Measurements from ENCODE around the gene RIMS3. TPM values are rescaled to one million over a fixed set of nuclear protein-coding genes. Genes with fewer than 3 reads are reported as not detected.

Gene RIMS3
- total RNA-seq, 2 donors from 2014 or later = 2.9 to 3.6 TPM

GRCh38 chr1:40661678-40662077 is 3.8 kb downstream of the RIMS3 start:
- no peak for DNase-seq
- intact Hi-C loops (cut with DNase I) = no loop called here
- ATAC-seq = no peak

GRCh38 chr1:40659649-40659947 is 5.9 kb downstream of the RIMS3 start:
- intact Hi-C loops (cut with DNase I) = no loop called here
- peak in 1 of 2 donors; percentile 29 for ATAC-seq
- no peak for DNase-seq

DNA sequence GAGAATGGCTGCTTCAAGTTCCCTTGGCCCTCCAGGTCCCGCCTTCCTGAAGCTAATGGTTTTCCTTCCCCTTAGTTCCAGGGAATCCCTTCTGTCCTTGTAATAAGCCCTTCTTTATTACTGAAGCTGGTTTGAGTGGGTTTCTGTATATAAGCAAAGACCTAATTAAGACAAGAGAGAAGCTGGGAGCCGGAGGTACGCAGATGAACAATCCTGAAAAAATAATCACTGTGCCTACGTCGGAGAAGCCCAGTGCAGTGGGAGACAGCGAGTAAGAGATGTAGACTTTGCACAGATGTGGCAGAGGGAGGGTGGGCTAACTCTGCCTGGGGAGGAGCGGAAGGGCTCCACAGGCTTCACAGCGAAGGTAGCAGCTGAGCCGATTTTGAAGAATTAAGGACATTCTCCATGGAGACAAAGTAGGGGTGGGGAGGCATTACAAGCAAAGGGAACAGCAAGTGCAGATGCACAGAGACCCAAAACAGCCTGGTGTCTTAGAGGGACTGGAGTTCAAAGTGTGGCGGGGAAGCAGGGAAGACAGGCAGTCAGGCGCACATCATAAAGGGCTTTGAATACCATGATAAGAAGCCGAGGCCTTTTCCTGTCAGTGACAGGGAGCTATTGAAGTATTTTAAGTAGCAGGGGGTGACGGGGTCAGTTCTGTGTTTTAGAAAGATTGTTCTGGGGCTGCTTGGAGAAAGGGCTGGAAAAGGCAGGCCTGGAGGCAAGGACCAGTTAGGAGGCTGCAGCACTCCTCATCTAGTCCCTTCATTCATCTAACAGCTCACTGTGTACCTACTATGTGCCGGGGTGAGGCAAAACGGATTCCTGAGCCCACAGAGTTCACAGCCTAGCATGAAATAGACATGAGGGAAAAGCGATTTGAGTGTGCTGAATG is 6.5 kb downstream of the RIMS3 start:
- ATAC-seq (peak in 1 of 2 donors; percentile 20), DNase-seq (no peak)
- intact Hi-C loops (cut with DNase I) = no loop called here

GRCh38 chr1:40657046-40657445 is 8.4 kb downstream of the RIMS3 start:
- no peak for ATAC-seq
- no peak for DNase-seq
- intact Hi-C loops (cut with DNase I) = no loop called here

DNA sequence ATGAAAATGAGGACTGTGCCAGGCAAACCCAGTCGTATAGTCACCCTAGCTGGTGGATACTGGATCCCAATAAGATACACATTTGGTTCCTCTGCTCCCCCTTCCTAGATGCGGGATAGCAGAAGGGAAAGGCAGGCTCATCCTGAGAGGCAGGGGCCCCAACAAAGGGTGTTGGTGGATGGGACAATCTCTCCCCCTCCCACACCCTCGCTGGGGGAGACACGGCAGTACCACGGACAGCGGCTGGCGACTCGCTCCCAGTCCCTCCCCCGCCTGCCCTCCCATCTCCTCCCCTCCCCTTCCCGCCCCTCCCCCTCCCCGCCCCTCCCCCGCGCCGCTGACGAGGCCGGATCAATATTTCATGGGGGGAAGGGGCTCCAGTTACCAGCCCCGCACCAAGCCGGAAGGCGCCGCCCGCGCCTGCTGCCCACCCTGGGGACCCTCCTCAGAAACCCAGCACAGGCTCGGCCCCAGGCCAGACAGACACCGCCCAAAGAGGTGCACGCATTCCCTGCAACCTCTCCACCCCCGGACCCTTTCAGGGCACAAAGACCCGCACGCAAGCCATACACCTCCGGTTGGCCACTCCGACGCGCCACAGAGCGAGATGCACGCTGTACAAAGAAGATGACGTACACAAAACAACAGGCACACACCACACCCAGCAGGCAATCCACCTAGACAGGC is 11.5 kb downstream of the RIMS3 start:
- no peak for DNase-seq
- intact Hi-C loops (cut with DNase I) = no loop called here
- ATAC-seq = peak in 1 of 2 donors; percentile 43

DNA sequence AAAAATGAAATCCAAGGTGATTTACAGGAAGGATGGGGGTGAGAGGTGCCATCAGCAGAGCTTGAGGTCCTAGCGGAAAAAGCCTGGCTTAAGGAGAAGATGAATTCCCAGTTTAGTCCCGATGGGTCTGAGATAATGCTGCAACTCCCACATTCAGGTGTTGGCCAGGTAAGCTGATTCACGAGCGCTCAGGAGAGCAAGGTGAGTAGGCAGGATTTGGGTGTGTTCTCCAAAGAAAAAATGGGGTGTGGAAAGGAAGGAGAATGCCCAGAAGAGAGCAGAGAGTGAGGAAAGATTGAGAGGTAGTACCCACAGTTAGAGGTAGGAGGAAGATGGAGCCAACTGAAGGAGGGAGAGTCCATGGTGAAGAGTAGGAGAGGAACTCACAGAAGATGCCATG is 12.5 kb downstream of the RIMS3 start:
- intact Hi-C loops (cut with DNase I) = no loop called here
- ATAC-seq = no peak
- DNase-seq = no peak

- DNase-seq = no peak
- ATAC-seq = no peak
- intact Hi-C loops (cut with DNase I) = no loop called here
Measured at GRCh38 chr1:40652468-40652867, 13.0 kb downstream of the RIMS3 start.

- intact Hi-C loops (cut with DNase I) = no loop called here
- DNase-seq (peak; percentile 45), ATAC-seq (peak in 1 of 2 donors; percentile 21)
Measured at GRCh38 chr1:40651138-40651857, 14.2 kb downstream of the RIMS3 start.

DNA sequence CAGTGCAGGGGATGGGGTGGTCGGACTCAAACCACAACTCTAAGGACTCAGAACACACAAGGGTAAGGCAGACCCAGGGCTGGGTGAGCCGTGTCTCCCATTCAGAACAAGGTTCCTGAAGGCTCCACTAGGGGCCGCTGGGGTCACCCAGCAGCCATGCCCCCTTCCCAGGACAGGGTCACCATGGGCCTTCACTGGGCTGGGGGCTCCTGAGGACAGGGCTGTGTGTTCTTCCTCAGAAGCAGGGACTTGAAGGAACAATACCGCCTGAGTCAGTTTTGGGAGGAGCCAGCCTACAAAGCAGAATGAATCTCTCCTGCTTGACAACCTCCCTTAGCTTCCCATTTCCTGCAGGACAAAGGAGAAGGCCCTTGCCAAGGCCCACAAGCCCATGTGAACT is 15.4 kb downstream of the RIMS3 start:
- DNase-seq (no peak), ATAC-seq (no peak)
- intact Hi-C loops (cut with DNase I) = no loop called here

GRCh38 chr1:40649592-40649930 is 15.9 kb downstream of the RIMS3 start:
- DNase-seq (no peak), ATAC-seq (no peak)
- intact Hi-C loops (cut with DNase I) = no loop called here

DNA sequence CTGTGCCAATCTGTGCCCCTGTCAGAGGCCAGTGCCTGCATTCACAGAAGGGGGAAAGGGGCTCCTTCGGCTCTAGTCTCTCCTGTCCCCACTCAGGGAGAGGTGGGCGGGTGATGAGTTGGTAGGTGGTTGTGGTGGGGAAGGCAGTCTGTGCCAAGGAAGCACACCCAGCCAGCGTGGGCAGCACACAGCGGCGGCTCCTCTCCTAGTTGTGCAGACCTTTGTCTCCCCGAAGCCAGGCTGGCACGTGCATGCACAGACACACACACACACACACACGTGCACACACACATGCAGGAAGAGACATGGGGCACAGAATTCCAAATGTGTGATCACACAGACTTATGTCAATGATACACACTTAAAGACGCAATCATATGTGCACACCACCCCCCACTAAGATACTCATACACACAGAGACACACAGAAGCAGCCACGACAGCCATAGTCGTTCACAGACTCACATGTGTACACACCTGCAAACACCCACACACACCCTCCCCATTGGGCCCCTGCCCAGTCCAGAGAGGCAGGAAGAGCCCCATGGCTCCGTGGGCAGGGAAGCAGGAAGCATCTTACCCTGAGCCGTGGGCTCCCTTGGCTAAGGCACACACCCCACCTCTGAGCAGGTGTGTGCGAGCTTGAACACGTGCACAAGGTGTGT is 16.4 kb downstream of the RIMS3 start:
- ATAC-seq (no peak), DNase-seq (no peak)
- intact Hi-C loops (cut with DNase I) = no loop called here

DNA sequence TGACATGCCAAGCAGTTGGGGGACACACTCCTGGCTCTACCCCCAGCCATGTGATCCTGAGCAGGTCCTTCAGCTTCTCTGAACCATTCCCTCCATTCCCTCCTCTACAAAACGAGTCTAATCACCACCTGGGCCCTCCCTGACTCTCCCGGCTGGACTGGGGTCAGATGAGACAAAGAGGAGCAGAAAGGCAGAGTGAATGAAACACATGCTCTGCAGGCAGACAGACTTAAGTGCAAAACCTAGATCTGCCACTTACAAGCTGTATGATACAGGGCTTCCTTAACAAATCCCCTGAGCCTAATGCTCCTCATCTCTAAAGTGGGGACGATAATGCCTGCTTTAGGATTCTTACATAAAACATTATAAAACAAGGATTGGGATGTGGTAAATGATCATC is 17.3 kb downstream of the RIMS3 start:
- intact Hi-C loops (cut with DNase I) = no loop called here
- ATAC-seq = no peak
- no peak for DNase-seq

DNA sequence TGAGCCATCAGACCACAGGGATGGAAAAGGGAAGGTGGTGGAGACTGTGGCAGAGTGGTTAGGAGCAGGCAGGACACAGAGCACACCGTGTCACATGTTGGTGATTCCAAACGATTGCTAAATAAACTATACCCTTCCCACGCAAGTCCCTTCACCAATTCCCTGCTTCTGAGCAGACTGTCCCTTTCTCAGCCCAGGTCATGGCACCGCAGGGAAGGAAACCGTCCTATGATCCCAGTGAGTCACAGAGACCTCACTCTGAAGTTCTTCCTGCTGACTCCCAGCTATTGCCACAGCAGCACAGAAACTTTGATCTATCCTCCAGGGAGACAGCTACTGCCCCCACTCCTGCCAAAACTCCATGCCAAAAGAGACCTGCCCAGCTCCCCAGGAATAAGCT is 19.2 kb downstream of the RIMS3 start:
- ATAC-seq (no peak), DNase-seq (no peak)
- intact Hi-C loops (cut with DNase I) = no loop called here

GRCh38 chr1:40645118-40645680 is 20.3 kb downstream of the RIMS3 start:
- ATAC-seq (no peak), DNase-seq (no peak)
- intact Hi-C loops (cut with DNase I) = no loop called here

- intact Hi-C loops (cut with DNase I) = no loop called here
- ATAC-seq (no peak), DNase-seq (no peak)
Measured at GRCh38 chr1:40641601-40642242, 23.8 kb downstream of the RIMS3 start.

DNA sequence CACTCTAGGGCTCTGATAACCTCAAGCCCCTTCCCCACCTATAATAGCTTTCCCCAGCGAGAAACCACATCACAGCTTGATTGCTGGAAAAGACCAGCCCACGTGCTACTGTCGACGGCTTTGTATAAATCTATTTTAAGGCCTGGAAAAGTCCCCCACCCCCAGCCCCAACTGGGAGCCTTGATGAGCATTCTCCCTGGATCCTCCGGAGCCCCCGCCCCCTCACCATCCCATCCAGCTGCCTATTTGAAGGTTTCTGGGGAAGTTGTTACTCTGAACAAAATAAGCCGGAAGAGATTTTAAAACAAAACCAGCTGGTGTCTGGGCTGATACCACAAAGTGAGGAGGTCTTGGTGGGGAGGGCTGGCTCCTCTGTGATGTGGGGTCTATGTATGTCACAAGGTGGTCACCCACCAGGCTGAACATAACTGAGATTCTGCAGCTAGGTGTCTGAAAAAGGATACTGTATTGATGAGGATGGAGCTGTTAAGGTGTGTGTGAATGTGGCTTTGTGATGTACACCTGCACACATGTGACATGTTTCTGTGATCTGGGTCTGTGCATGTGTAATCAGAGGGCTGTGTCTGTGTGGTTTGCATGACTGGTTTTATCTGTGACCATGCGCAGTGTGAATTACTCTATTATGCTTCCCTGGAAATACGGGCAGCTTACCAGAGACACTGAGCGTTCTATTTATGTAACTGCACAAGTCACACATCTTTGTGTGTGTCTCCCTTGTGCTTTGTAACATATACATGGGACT is 25.0 kb downstream of the RIMS3 start:
- ATAC-seq = no peak
- no peak for DNase-seq
- intact Hi-C loops (cut with DNase I) = no loop called here

- no peak for DNase-seq
- intact Hi-C loops (cut with DNase I) = no loop called here
- no peak for ATAC-seq
Measured at GRCh38 chr1:40638097-40639036, 27.1 kb downstream of the RIMS3 start.

Measured in left cardiac atrium (tissue), 4 donors.